ENCODE data around the gene MAP1LC3C.

The MAP1LC3C gene

GRCh38 chr1:241999026-241999425 is at the start of gene MAP1LC3C:
MAP1LC3C (minus strand) TSS chr1:241999098; CDS start chr1:241999008, 90 bp downstream.
- no peak for DNase-seq (ENCODE audit: low spot score)

GRCh38 chr1:242043165-242043564 is 44.3 kb upstream of the MAP1LC3C start:
- DNase-seq (ENCODE audit: low spot score) = no peak

GRCh38 chr1:242034392-242034791 is 35.5 kb upstream of the MAP1LC3C start:
- DNase-seq (ENCODE audit: low spot score) = no peak

- DNase-seq (ENCODE audit: low spot score) = no peak
Observed at GRCh38 chr1:242033447-242033846, 34.5 kb upstream of the MAP1LC3C start.

GRCh38 chr1:242030071-242030470 is 31.2 kb upstream of the MAP1LC3C start:
- DNase-seq (ENCODE audit: low spot score) = no peak

- no peak for DNase-seq (ENCODE audit: low spot score)
Observed at GRCh38 chr1:242025681-242026080, 26.8 kb upstream of the MAP1LC3C start.

GRCh38 chr1:242023805-242024204 is 24.9 kb upstream of the MAP1LC3C start:
- DNase-seq (ENCODE audit: low spot score) = no peak

GRCh38 chr1:242019018-242019417 is 20.1 kb upstream of the MAP1LC3C start:
- no peak for DNase-seq (ENCODE audit: low spot score)

- DNase-seq (ENCODE audit: low spot score) = peak; percentile 80
Observed at GRCh38 chr1:242017580-242018233, 18.8 kb upstream of the MAP1LC3C start.

- DNase-seq (ENCODE audit: low spot score) = no peak
Observed at GRCh38 chr1:242016479-242016878, 17.6 kb upstream of the MAP1LC3C start.

- DNase-seq (ENCODE audit: low spot score) = peak; percentile 64
Observed at GRCh38 chr1:242011894-242012660, 13.2 kb upstream of the MAP1LC3C start.

- peak; percentile 52 for DNase-seq (ENCODE audit: low spot score)
Observed at GRCh38 chr1:242008826-242009495, 10.1 kb upstream of the MAP1LC3C start.

GRCh38 chr1:242006976-242007375 is 8.1 kb upstream of the MAP1LC3C start:
- DNase-seq (ENCODE audit: low spot score) = no peak

- DNase-seq (ENCODE audit: low spot score) = no peak
Observed at GRCh38 chr1:242005866-242006535, 7.1 kb upstream of the MAP1LC3C start.

- DNase-seq (ENCODE audit: low spot score) = no peak
Observed at GRCh38 chr1:242004751-242005495, 6.0 kb upstream of the MAP1LC3C start.

GRCh38 chr1:242002510-242002909 is 3.6 kb upstream of the MAP1LC3C start:
- peak; percentile 38 for DNase-seq (ENCODE audit: low spot score)

- DNase-seq (ENCODE audit: low spot score) = peak; percentile 52
Observed at GRCh38 chr1:242002072-242002471, 3.2 kb upstream of the MAP1LC3C start.

- no peak for DNase-seq (ENCODE audit: low spot score)
Observed at GRCh38 chr1:242000434-242000833, 1.5 kb upstream of the MAP1LC3C start.

GRCh38 chr1:241998412-241998921 is 431 bp downstream of the MAP1LC3C start:
- DNase-seq (ENCODE audit: low spot score) = peak; percentile 86

GRCh38 chr1:241997401-241997998 is 1.4 kb downstream of the MAP1LC3C start:
- no peak for DNase-seq (ENCODE audit: low spot score)

GRCh38 chr1:241994171-241994570 is 4.7 kb downstream of the MAP1LC3C start:
- no peak for DNase-seq (ENCODE audit: low spot score)
